ENCODE measurements around the gene DHX29. TPM values are rescaled to one million over a fixed set of nuclear protein-coding genes. Genes with fewer than 3 reads are reported as not detected.
A peak's percentile ranks its signal among the peaks of the same experiment; 100 is the strongest.

Gene DHX29
- total RNA-seq, 1 donor from 2014 or later, result 20.7 TPM

GRCh38 chr5:55333811-55334210 lies 26.3 kb upstream of the DHX29 start:
- intact Hi-C loops (cut with DNase I), result no loop called here
- no peak for ATAC-seq
- DNase-seq, result no peak
- TF ChIP-seq, protein P1, sequence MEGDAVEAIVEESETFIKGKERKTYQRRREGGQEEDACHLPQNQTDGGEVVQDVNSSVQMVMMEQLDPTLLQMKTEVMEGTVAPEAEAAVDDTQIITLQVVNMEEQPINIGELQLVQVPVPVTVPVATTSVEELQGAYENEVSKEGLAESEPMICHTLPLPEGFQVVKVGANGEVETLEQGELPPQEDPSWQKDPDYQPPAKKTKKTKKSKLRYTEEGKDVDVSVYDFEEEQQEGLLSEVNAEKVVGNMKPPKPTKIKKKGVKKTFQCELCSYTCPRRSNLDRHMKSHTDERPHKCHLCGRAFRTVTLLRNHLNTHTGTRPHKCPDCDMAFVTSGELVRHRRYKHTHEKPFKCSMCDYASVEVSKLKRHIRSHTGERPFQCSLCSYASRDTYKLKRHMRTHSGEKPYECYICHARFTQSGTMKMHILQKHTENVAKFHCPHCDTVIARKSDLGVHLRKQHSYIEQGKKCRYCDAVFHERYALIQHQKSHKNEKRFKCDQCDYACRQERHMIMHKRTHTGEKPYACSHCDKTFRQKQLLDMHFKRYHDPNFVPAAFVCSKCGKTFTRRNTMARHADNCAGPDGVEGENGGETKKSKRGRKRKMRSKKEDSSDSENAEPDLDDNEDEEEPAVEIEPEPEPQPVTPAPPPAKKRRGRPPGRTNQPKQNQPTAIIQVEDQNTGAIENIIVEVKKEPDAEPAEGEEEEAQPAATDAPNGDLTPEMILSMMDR (IDR thresholded peaks at IDR 0.05), result no peak
- Histone ChIP-seq H3K36me3 (peaks cover 26% of the 10 kb centered on the region), H3K4me3 (no peak overlapping the region), H3K27ac (no peak overlapping the region), H3K27me3 (no peaks in the 10 kb centered on the region), H3K4me1 (no peaks in the 10 kb centered on the region), H3K9me3 (no peaks in the 10 kb centered on the region)

DNA sequence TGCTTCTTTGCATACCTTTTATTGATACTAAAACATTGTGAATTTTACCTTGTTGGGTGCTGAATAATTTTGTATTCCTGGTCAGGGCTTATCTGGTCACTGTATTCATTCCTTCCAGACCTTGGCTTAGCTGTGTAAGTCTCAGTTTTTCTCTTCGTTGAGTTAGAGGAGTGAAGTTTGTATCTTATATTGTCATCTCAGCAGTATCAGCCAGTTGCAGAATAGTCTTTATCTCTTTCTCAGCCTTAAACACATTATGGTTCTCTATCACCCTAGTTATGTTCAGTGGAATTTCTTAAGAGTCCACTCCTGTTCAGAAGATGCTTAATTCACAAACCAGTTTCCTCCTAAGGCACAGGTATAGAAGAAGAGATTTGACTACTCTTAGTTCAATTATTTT lies 25.5 kb upstream of the DHX29 start:
- intact Hi-C loops (cut with DNase I), result no loop called here
- no peak for DNase-seq
- Histone ChIP-seq H3K27me3 (no peaks in the 10 kb centered on the region), H3K4me1 (no peaks in the 10 kb centered on the region), H3K27ac (no peak overlapping the region), H3K4me3 (no peak overlapping the region), H3K9me3 (no peaks in the 10 kb centered on the region), H3K36me3 (peaks cover 30% of the 10 kb centered on the region)
- TF ChIP-seq, protein P1 (IDR thresholded peaks at IDR 0.05), result no peak
- no peak for ATAC-seq

DNA sequence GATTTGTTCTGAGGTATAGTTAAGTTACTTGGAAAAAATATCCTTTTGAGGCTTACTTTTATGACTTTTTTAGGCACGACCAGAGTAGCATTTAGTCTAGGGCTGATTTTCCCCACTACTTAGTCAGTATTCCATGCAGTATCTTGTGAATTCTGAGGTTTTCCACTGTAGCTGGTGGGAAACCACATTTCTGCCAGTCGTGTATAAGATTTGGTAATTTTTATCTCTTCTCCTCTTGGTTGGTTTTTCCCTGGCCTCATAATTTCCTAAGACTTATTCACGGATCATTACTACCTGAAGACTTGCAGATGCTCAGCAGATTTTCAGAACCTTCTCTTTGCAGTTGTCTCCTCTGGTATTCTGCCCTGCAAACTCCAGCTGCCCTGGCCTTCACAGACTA lies 23.8 kb upstream of the DHX29 start:
- TF ChIP-seq, protein P1 (IDR thresholded peaks at IDR 0.05), result no peak
- no peak overlapping the region for H3K27ac ChIP-seq
- ATAC-seq, result no peak
- H3K9me3 ChIP-seq, result no peaks in the 10 kb centered on the region
- no peaks in the 10 kb centered on the region for H3K4me1 ChIP-seq
- H3K27me3 ChIP-seq, result no peaks in the 10 kb centered on the region
- intact Hi-C loops (cut with DNase I), result no loop called here
- DNase-seq, result no peak
- no peak overlapping the region for H3K4me3 ChIP-seq
- H3K36me3 ChIP-seq, result peaks cover 30% of the 10 kb centered on the region

DNA sequence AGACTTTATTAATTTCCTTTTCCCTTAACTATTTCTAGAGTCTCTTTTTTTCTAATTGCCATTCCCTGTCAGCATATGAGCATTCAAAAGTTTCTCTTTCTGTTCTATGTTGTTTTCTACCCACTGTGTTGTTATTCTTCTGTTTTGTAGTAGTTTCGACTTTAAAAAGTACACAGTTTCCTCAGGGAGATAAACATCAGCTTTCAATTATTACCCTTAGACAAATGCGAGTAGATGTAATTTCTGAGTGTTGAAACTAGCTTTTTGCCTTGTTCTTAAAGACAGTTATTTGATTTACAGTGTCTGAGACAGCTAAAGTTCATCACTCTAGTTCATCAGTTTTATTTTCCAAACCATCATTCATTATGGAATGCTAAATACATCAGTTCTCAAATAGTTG lies 19.8 kb upstream of the DHX29 start:
- TF ChIP-seq, protein P1 (IDR thresholded peaks at IDR 0.05), result no peak
- Histone ChIP-seq H3K9me3 (no peaks in the 10 kb centered on the region), H3K4me1 (no peaks in the 10 kb centered on the region), H3K27ac (no peak overlapping the region), H3K27me3 (no peaks in the 10 kb centered on the region), H3K4me3 (no peak overlapping the region), H3K36me3 (peaks cover 31% of the 10 kb centered on the region)
- ATAC-seq, result no peak
- intact Hi-C loops (cut with DNase I), result no loop called here
- no peak for DNase-seq

DNA sequence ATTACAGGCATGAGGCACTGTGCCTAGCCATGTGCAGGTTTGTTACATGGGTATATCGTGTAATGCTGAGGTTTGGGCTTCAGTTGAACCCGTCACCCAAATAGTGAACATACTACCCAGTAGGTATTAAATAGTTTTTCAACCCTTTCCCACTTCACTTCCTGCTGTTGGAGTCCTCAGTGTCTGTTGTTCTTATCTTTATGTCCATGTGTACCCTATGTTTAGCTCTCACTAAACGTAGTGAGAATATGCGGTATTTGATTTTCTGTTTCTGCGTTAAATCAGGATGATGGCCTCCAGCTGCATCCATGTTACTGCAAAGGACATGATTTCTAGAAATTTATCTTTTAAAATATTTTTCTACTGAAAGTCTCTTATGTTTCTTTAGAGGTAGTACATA lies 18.1 kb upstream of the DHX29 start:
- intact Hi-C loops (cut with DNase I), result no loop called here
- TF ChIP-seq, protein P1 (IDR thresholded peaks at IDR 0.05), result no peak

DNA sequence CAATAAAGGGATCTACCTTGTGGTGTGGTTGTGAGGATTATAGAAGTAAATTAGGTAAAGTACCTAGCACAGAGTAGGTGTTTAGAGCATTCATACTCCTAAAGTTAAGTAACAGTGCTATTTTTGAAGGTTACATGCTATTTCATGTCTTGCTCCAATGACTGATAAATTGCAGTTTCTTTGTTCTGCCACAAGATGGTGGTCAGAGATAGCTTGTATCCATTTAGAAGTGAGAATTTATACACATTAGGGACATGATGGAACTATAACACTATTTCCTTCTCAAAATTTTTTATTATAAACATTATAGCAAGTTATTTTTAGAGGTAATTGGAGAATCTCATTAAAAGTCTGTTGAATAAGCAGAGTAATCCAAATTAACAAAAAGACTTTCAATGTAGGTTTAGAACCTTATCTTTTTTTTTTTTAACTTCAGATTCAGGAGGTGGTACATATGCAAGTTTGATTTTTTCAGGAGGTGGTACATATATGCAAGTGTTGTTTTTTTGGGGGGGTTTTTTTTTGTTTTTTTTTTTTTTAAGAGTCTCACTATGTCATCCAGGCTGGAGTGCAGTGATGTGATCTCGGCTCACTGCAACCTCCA lies 17.4 kb upstream of the DHX29 start:
- intact Hi-C loops (cut with DNase I), result no loop called here
- no peaks in the 10 kb centered on the region for H3K9me3 ChIP-seq
- no peak overlapping the region for H3K4me3 ChIP-seq
- TF ChIP-seq, protein P1 (IDR thresholded peaks at IDR 0.05), result peak; percentile 64
- peak; percentile 58 for ATAC-seq
- no peak for DNase-seq
- peaks cover 17% of the 10 kb centered on the region for H3K36me3 ChIP-seq
- no peaks in the 10 kb centered on the region for H3K4me1 ChIP-seq
- no peaks in the 10 kb centered on the region for H3K27me3 ChIP-seq
- no peak overlapping the region for H3K27ac ChIP-seq

More for the DNA sequence above, 18.1 kb upstream of the DHX29 start:
- Histone ChIP-seq H3K9me3 (no peaks in the 10 kb centered on the region), H3K4me3 (no peak overlapping the region), H3K4me1 (no peaks in the 10 kb centered on the region), H3K27me3 (no peaks in the 10 kb centered on the region), H3K27ac (no peak overlapping the region), H3K36me3 (peaks cover 17% of the 10 kb centered on the region)
- DNase-seq (no peak), ATAC-seq (no peak)
